HL-60/S4 (cell line): ENCODE results near the gene DPH6.
"Not testable (repeated sequence)": the region's sequence is repeated elsewhere in the genome, so short reads cannot be mapped to it uniquely, and the experiment has no call there.

ENCODE experiments used
- in situ Hi-C: fragments of 300-500 bp; cut with MboI; formaldehyde crosslinking; loops from 2 replicates; pipeline ENCODE4 v1.14.3; 2022; ENCODE audit warnings: low sequenced_read_pairs

DPH6 gene

GRCh38 chr15:35351059-35351458, 194.9 kb downstream of the DPH6 start:
- in situ Hi-C loops, result no loop called here

GRCh38 chr15:35349916-35350315, 196.0 kb downstream of the DPH6 start:
- in situ Hi-C loops, result no loop called here

- in situ Hi-C loops, result no loop called here
Measured at GRCh38 chr15:35330916-35331315, 215.0 kb downstream of the DPH6 start.

- in situ Hi-C loops, result no loop called here
Measured at GRCh38 chr15:35330048-35330695, 215.8 kb downstream of the DPH6 start.

DNA sequence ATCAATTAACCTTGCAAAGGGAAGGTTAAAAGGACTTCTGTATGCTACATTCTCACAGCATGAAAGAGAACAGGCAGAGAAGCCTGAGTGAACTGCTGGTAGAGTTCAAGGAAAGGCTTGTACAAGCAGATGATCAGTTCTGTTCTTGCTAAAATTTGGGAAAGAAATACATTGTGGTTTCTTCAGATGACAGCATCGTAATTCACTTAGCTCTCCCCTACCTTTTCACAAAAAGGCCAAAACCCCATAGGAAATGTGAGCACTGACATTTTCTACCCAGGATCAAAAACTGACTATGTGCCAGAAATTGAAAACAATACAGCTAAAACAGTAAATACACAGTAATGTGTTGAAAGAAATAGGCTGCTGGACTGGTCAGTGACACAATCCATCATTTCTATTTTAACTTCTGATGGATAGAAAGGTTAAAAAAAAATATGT, 216.4 kb downstream of the DPH6 start:
- in situ Hi-C loops, result no loop called here

GRCh38 chr15:35328836-35329235, 217.1 kb downstream of the DPH6 start:
- in situ Hi-C loops, result not testable (repeated sequence)

DNA sequence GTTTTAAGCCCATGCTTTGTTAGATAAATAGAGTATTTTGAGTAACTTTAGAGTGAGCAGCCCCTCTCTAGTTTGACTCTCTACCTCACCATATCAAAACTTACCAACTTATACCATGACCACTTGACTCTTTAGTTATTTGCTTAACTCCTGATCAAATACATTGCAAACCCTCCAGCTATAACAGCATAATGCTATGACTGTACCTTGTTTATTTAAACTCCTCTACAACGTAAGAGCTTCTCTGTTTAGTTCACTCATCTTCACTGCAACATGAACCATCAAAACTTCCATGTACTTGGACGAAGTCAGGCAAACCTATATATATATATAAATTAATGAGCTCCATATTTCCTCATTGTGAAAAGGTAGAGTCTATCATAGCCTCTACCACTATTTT, 218.2 kb downstream of the DPH6 start:
- in situ Hi-C loops, result no loop called here

DNA sequence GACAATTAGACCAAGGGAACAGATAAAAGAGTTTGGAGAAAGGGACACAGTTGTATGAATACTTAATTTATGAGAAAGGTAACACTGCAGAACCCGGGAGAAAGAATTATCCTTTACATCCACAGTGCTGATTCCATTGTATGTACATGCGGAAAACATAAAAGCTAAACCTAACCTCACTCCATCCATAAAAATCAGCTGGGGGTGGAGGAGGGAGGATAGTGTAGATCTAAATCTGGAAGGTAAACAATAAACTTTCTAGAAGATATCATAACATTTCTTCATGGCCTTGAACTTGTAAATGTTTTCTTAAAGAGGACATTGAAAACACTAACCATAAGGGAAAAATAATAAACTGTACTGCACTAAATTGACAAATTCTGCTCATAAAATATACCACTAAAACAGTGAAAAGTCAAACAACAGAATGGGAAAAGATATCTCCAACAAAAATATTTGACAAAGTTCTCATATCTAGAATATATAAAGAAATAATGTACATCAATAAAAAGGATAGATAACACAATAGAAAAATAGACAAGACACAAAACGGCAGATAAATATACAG, 220.5 kb downstream of the DPH6 start:
- in situ Hi-C loops, result no loop called here

- in situ Hi-C loops, result no loop called here
Measured at GRCh38 chr15:35323141-35323540, 222.8 kb downstream of the DPH6 start.

DNA sequence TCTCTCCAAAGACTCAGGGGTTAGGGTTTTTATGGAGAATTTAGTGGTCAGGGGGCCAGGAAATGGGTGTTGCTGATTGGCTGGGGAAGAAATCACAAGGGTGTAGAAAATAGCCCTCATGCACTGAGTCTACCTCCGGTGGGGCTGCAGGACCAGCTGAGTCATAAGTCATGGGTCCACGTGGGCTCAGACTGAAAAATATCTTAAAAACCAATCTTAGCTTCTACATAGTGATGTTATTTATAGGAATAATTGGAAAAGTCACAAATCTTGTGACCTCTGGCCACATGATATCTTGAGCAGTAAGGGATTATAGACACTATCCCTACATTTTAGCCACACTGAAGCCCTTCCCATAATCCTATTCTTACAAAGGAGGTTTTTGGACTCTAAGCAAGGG, 224.0 kb downstream of the DPH6 start:
- in situ Hi-C loops, result no loop called here

- in situ Hi-C loops, result no loop called here
Measured at GRCh38 chr15:35320911-35321310, 225.1 kb downstream of the DPH6 start.
